ENCODE measurements around the gene BNC2.

The BNC2 gene

DNA sequence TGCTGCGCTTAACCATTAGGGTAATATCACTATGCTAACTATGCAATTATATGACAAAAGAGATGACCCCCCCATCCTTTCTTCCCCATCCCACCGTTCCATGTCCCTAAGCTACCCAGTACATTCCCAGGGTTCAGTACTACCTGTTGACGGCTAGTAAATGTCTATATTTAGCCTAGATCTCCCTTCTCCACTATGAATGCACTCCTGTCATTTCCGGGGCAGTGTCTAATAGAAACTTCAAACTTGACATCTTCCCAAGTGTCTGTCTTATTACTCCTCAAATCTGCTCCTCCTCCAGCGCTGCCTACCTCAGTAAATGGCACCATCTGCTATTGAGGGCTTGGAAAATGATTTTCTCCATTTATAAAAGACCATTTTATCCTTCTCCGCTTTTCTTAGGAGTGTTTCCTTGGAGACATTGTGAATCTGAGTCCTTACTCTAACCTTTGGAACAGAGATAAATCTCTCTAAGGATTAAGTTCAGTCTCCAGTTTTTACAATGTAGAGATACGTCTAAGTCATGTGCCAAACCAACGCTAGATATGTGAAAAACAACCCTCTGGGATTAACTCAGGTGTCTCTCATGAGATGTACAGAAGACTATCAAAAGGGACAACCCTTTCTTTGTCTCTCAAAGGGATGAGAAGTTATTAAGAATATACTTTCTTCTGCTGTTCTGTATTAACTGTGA is 114.9 kb downstream of the BNC2 start:
- no peak for DNase-seq (ENCODE audit: low read depth in 2 of 2)

GRCh38 chr9:16754662-16755061 is 115.8 kb downstream of the BNC2 start:
- DNase-seq (ENCODE audit: low read depth in 2 of 2) = no peak

- DNase-seq (ENCODE audit: low read depth in 2 of 2) = no peak
These were observed 117.2 kb downstream of the BNC2 start for GRCh38 chr9:16753256-16753655.

DNA sequence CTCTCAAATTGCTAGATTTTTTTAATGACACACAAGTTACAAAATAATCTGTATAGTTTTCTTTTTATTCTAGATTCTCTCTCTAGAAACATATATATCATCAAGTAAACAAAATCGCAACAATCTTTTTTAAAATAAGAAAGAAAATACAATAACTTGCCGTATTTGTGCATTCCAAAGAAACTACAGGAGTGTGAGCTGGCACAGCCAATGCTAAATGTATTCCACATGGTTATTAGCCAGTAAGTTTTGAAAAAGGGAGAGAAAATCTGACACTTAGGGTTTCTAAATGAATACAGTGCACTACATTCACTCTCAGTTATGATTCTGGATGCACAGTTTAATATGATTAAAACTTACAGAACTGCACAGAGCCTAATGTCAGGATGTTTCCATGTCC is 117.9 kb downstream of the BNC2 start:
- DNase-seq (ENCODE audit: low read depth in 2 of 2) = no peak

DNA sequence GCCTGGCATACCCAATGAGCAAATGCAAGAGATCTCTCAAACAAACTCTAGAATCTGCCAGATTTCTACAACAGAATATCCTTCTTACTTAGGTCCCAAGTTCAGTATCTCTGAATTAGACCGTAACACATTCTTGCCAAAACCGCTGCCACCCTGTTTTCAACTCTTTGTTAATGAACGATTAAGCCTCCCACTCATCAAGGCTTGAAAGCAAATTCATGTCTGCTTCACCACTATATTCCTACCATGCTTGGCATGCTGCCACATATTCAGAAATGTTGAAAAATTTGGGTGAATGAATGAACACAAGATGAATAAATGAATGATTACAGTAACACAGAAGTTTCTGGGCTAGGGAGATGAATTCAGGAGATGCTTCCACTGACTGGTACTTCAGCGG is 119.9 kb downstream of the BNC2 start:
- DNase-seq (ENCODE audit: low read depth in 2 of 2) = no peak

DNA sequence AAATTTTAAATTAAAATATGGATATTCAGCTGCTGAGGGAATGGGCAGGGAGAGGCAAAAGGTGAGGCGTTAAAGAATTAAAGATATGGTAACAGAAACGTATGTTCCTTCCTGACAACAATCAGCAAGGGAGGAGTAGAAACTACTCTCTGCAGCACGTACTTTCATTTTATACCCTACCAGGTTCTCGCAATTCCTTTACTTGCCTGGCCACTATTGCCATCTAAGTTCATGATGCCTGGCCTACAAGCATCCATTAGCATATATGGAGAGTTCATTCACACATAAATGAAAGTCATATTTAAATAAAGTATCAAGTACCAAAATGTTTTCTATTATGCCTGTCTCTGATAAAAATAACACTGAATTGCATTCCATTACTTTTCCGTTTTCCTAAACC is 125.1 kb downstream of the BNC2 start:
- no peak for DNase-seq (ENCODE audit: low read depth in 2 of 2)

- no peak for DNase-seq (ENCODE audit: low read depth in 2 of 2)
These were observed 126.1 kb downstream of the BNC2 start for GRCh38 chr9:16744394-16744793.

DNA sequence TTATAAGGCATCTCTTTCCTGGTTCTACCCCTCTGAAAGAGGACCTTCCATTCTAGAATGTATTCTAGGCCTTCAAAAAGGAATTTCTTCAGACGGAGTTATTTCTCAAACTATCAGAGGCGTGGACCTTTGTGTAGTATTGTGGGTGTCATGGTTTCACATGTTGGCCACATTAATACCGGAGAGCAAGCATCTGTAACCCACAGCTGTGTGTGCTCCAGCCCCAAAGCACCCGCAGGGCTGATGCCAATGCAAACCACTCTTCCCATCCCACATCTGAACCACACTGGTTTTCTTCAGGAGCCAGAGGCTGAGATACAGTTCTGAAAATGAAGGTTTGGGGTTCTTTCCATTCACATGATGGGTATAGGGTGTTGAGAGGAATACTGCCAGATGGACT is 127.1 kb downstream of the BNC2 start:
- no peak for DNase-seq (ENCODE audit: low read depth in 2 of 2)

- DNase-seq (ENCODE audit: low read depth in 2 of 2) = no peak
These were observed 135.5 kb downstream of the BNC2 start for GRCh38 chr9:16735001-16735400.

- DNase-seq (ENCODE audit: low read depth in 2 of 2) = no peak
These were observed 137.9 kb downstream of the BNC2 start for GRCh38 chr9:16732546-16732945.

DNA sequence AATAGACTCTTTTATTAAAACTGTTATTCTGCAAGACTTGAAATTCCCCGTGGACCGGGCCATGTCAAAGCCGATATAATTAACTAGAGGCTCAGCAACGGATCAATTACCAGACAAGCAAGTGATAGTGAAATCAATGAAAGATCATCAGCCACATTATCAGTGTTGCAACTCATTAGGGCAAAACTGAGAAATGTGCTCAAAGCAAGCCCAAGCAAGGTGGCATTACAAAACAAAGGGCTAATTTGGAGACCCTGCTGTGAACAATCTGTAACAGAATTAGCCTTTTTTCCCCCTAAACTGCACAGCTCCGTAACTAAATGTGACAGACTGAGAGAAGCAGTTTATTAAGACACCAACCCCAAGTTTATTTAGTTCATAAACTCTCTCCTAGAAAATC is 140.3 kb downstream of the BNC2 start:
- DNase-seq (ENCODE audit: low read depth in 2 of 2) = no peak

DNA sequence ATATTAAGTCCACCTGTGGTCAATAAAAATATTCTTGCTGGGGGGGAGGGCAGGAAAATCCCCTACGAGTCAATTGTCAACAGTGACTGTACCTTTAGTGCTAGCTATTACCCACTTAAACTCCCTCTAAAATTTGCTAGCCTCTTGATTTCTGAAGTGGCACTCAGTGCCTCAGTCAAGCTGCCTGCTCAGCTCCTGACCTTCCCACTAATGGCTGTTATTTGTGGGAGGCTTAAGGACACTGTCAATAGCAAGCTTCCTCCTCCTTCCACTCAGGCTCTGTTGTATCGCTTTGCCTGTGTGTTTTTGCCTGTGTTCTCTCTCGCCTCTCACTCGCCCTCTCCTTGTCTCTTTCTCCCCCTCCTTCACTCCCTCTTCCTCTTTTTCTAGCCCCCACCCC is 140.8 kb downstream of the BNC2 start:
- DNase-seq (ENCODE audit: low read depth in 2 of 2) = no peak

DNA sequence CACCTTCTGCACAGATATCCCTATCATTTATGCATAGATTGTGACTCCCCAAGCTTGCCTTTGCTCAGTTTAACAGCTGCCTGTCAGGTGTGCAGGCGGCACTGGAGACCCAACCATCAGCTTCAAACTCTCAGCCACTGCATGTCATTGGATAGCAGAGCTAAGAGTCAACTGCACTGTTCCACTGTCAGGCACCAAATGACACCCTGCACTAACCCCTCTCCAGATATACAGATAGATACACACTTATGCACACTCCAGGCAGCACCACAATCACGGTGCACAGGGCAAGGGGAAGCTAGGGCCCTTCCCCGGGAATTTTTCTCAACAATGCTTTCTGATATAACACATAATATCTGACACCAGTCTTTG is 142.3 kb downstream of the BNC2 start:
- DNase-seq (ENCODE audit: low read depth in 2 of 2) = no peak

DNA sequence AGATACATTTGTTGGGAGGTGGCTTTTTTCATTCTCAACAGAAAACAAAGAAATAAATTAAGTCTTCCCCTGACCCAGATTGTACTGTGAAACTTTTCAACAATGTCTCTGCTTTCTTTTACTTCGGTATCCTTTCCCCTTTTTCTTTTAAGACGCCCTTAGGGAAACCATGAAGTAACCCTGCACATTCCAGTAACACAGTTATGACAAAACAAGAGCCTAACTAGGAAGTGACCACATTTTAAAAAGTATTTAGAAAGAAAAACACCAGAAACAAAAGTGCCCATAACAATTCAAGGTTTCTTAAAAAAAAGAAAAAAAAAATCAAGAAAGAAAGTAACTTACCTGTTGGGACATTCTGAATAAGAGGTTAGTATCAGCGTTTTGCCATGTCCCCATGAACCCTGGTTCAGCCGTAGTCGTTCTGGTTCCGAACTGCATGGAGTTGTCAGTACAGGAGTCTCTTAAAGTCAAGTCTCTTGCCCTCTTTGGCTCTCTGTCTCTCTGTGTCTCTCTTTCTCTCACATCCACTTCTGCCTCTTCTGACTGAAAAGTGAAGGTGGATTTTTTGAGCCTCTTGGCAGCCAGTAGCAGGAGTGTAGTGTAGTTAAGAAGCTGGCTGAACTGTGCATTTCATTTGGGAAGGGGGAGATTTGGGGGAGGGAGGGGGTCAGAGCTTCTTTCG is 142.9 kb downstream of the BNC2 start:
- no peak for DNase-seq (ENCODE audit: low read depth in 2 of 2)

DNA sequence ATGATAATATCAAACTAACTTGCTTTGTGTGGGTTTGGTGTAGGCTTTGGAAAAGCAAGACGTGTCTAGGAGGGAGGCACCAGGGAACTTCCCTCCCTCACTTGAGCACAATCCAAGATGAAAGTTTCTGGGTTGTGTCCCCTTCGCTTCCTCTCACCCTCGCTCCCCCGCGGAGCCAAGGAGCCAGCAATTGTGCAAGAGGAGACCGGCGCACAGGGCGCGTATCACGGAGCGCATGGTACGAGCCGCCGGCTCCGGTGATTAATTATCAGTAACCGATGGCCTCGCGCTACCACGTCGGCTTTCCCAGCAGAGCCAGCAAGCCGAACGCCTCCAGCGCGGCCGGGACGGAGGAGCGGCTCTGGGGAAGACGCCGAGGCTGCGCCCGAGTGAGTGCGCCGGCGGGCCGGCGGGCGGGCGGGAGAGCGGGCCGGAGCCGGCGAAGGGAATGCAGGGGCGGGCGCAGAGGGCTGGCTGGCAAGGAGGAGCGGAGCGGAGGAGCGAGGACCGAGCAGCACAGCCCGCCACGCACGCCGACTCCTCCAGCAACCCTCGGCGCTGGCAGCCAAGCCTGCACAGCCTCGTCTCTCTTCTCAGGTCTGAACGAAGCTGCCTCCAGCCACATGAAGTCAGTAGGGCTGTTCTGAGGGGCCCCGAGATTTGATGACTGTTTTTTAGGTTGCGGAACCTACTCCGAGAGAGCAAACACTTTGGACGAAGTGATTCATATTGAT is 143.6 kb downstream of the BNC2 start:
- no peak for DNase-seq (ENCODE audit: low read depth in 2 of 2)

DNA sequence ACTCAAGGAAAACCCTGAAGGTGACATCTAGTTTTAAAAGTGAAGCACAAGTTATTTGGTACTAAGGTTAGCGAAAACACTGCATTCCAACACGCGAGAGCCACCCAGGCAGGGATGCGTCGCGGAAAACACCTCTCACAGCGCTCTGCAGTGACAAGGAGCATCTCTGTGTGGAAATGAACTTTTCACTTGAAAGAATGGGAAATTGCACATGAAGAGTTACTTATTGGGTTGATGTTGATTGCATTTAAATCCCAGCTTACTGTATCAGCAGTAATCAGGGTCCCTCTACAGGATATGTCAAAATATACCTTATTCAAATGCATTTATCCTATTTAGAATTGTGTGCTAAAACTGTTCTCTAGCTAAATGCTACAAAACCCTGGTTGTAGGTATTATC is 144.4 kb downstream of the BNC2 start:
- DNase-seq (ENCODE audit: low read depth in 2 of 2) = no peak

DNA sequence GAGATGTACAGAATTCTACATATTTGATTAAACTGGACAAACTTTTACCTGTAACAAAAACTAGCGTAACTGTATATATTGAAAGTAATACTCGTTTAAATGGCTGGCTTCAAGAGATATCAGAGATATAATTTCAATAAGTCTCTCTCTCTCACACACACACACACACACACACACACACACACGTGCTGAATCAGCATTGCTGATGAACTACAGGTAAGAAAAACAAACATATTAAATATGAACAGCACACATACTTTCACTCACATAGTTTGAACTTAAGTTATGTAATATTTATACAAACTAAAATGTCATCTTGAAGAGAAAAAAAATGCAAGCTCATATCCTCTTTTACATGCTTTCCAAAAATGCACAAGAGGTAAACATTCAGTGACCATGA is 145.4 kb downstream of the BNC2 start:
- DNase-seq (ENCODE audit: low read depth in 2 of 2) = no peak

- no peak for DNase-seq (ENCODE audit: low read depth in 2 of 2)
These were observed 148.5 kb downstream of the BNC2 start for GRCh38 chr9:16721972-16722371.

GRCh38 chr9:16720386-16720785 is 150.1 kb downstream of the BNC2 start:
- DNase-seq (ENCODE audit: low read depth in 2 of 2) = no peak

- no peak for DNase-seq (ENCODE audit: low read depth in 2 of 2)
These were observed 150.5 kb downstream of the BNC2 start for GRCh38 chr9:16719921-16720320.

DNA sequence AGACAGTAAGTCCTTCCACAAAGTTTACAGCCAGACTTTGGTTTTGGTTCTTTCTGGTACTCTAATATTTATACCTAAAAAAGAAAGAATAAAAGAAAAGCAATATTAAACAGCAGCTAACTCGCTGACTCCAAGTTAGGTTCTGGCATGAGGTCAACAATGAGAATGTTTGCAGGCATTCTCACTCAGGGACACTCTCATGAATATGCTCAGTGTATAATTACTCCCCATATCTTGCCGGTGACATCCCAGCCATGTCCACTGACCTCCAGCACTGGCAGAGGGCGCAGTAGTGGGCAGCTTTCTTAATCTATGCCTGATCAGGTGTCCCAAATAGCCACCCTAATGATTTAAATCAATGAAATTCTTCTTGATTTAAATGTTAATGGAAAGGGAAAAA is 151.5 kb downstream of the BNC2 start:
- DNase-seq (ENCODE audit: low read depth in 2 of 2) = no peak

DNA sequence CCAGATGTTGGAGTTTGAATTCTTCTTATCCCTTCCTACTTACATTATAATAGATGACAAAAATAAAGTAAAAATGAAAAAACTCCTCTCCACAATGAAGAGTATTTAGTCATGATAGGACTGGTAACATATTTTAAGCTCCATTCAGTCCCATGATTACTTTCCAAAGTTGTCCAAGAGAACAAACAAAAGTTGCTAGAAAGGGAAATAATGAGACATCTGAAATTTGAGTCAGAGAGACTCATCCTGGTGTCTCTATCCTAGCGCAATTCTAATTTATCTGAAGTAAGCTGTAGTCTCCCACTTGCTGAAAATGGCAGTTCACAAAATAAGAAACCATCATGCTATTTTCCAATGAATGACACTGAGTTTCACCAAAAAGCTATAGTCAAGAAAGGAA is 152.2 kb downstream of the BNC2 start:
- no peak for DNase-seq (ENCODE audit: low read depth in 2 of 2)

DNA sequence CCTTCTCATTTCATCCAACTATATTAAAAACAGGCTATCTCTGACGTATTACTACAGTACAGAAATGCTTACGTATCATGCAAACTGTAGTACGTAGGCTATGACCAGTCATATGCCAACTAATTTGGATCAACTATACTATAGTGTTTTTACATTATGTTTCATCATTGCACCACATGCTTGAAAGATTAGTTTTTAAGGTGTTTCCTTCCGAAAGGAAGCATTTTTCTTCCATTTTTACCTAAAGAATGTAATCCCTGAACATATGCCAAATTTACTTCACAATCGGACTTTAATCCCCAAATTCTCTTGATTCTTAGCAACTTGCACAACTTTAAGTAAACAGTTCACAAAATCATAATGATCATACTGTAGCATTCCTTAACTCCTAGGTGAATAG is 153.9 kb downstream of the BNC2 start:
- no peak for DNase-seq (ENCODE audit: low read depth in 2 of 2)

All from activated CD4-positive, alpha-beta T cell treated with anti-CD3 and anti-CD28 coated beads for 24 hours (primary cell).